HG03025 (cell line): ENCODE measurements around the gene F12.

Source experiments
- ATAC-seq: cut with Tn5 transposase; IDR thresholded peaks from one replicate; pipeline ENCODE4 v1.9.1; 2021; ENCODE audit warnings: mild to moderate bottlenecking, moderate library complexity; ENCODE audit not compliant: unreplicated experiment, low FRiP score

Gene F12

DNA sequence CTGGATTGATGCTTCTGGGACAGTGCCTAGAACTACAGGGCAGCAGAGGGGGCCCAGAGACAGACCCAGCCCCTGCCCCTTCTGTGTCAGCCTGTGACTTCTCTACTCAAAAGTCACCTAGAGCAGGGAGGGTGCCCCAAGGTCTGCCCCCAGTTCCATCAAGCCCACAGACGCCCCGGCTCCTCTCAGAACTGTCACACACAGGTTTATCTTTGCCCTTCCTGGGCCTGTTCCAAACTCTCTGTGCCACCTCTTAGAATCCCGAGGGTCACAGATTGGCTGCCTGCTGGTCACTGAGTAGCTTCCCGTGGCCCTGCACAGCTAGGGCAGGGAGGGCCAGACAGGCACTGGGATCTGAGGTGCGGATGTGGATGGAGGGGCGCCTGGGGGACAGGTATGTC lies 49.9 kb downstream of the F12 start:
- ATAC-seq, result no peak

- no peak for ATAC-seq
These were observed 51.0 kb downstream of the F12 start for GRCh38 chr5:177358370-177358819.

GRCh38 chr5:177357459-177358351 lies 51.7 kb downstream of the F12 start, which contains the start of gene RGS14:
TSS of gene RGS14 (plus strand) at chr5:177357924. CDS start at chr5:177358025, 101 bp downstream.
- peak; percentile 80 for ATAC-seq

GRCh38 chr5:177357146-177357458 lies 52.3 kb downstream of the F12 start:
- ATAC-seq, result no peak

- no peak for ATAC-seq
These were observed 52.6 kb downstream of the F12 start for GRCh38 chr5:177356746-177357145.

- ATAC-seq, result no peak
These were observed 53.5 kb downstream of the F12 start for GRCh38 chr5:177355868-177356168.

- ATAC-seq, result no peak
These were observed 54.0 kb downstream of the F12 start for GRCh38 chr5:177355162-177355867.

DNA sequence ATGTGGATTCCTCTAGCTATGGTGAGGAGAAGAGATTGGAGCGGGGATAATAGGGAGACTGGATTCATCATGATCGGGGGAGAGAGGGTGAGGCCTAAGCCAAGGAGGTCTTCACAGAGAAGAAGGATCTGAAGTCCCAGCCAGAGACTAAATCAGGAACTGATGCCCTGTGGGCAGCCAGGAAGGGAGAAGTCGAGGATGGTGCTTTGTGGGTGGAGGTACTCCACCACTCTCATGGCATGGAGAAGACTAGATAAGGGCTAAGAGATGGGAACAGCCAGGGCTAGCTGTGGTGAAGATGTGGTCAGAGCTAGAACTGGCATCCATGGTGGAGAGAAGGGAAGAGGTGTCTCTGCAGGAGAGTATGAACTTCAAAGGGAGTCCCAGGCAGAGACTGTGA lies 54.7 kb downstream of the F12 start:
- no peak for ATAC-seq

- ATAC-seq, result no peak
These were observed 55.1 kb downstream of the F12 start for GRCh38 chr5:177354256-177354655.

DNA sequence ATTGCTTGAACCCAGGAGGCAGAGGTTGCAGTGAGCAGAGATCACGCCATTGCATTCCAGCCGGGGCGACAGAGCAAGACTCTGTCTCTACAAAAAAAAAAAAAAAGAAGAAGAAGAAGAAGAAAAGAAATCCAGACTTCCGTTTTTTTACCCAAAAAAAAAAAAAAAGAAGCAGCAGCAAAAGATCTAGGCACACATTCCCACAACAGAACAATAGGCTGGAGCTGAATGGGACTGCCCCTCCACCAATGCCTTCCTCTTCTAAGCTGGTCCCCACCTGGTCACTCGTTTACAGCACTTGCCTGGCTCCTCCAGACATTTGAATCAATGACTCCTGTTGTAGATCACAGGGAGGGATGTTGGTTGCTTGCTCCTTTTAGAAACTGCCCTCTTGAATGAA lies 56.3 kb downstream of the F12 start:
- ATAC-seq, result no peak
